ENCODE data around the gene PERM1.

Gene PERM1

DNA sequence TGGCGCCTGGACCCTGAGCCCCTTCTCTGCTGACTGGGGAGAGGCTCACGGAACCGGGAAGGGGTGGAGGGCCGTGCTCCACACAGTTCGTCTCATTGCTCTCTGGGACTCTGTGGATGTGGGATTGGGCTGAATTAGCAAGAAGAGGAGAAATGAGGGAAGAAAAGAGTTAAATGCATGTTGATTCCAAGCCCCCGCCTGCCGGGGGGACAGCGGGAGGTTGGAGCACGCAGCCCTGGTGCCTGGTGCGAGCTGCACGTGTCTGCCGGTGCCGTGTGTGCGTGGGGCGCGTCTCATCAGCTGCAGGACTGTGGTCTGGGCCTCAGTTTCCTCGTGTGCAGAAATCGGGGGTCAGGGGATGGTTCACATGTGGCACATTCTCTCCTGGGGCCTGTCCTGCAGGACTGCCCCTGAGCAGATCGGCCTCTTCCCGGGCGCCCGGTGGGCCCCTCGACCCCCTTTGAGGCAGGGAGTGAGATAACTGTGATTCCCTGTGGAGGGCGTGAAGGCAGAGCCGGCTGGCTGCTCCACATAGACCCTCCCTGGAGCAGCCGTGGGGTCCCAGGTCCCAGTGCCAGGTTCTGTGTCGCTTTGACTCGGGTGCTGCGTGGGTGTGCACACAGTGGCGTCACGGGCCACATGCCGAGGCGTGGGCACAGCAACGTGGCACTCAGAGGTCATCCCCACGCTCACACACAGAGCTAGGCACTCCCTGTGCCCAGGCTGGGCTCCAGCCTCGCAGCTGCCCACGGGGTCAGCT is 46.7 kb downstream of the PERM1 start:
- DNase-seq: peak; percentile 45

DNA sequence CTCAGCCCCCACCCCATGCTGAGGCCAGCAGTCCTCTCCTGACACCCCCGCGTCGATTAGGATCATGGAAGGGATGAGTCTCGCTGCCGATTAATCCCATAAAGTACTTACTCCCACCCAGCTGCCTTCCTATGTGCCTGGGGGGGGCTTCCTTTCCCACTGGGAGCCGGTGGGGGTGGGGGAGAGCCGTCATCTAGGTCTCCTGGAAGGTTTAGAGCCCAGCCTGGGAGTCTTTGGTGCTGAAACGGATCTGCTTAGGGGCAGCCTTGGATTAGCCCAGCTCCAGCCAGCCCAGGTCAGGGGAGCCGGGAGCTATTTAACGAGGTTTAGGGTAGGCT is 48.3 kb downstream of the PERM1 start:
- peak; percentile 49 for DNase-seq

DNA sequence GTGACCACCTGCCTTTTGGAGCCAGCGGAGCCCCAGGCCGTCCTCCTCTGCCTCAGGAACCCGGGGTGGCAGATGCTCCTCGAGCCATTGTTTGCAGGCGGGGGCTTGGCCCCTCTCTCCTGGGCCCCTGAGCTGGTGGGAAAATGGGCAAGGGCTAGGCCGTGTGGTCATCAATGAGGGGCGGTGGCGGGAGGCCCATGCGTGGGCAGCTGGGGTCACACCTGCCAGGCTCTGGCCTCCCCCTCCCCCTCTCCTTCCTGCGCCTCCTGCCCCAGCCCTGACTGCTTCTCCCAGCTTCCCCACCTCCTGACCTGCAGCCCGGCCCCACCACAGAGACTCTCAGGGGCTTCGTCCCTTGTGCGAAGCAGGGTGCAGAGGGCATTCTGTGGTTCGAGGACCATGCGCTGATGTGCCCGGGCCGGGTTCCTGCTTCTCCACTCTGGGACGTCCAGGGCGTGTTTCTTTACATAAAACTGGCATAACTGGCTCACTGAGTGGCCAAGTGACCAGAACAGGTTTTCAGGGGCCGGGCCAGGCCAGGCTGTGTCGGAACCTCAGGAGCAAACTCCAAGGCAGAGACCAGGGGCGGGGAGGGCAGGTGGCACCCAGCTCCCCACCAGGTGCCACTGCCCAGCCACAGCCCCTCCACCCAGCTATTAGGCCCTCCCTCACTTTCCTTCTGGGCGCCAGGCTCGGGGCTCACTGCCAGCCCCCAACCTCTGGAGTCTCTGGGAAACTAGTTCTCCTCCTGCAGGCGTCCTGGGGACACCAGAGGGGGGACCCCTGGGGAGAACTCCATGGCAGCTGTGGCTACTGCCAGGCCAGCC is 48.9 kb downstream of the PERM1 start:
- peak; percentile 39 for DNase-seq

DNA sequence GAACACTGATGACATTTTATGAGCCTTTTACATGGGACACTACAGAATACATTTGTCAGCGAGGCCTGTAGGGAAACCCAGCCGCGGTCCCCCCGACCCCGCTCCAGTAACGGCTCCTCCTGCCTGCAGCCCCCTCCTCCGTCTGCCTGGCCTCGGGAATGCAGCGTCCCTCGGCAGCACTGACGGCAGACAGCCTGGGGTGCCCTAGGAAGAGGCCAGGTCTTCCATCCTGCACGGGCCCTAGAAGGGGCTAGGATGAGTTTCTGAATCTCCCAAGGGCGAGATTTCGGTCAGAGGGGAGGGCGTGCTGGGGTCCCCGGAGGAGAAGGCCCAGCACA is 49.8 kb downstream of the PERM1 start:
- DNase-seq: peak; percentile 27

DNA sequence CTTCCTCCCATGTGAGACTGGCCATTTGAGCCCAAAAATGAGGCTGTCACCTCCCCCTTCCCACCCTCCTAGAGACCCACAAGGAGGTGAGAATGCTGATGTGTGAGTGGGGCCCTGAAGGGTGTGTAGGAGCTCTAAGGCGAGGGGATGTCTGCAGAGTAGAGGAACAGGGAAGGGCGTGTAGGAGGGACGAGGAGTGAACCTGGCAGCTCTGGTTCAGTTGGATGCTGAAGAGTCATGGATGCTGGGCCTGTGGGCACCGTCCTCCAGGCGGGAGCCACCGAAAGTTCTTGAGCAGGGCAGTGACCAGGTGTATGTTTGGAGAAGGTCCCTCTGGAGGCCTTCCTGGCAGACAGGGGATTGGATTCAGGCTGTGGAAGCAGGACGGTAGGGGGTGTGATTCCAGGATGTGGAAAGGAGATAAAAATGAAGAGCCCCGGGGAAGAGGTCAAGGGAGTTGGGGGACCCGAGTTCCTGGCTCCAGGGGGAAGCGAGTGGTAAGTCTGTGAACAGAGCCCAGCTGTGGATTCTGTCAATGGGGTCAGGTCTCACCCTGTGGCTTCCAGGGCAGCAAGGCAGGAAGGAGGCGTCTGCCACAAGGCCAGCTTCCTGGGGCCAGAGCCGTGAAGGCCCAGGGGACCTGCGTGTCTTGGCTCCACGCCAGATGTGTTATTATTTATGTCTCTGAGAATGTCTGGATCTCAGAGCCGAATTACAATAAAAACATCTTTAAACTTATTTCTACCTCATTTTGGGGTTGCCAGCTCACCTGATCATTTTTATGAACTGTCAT is 50.3 kb downstream of the PERM1 start:
- DNase-seq: no peak

DNA sequence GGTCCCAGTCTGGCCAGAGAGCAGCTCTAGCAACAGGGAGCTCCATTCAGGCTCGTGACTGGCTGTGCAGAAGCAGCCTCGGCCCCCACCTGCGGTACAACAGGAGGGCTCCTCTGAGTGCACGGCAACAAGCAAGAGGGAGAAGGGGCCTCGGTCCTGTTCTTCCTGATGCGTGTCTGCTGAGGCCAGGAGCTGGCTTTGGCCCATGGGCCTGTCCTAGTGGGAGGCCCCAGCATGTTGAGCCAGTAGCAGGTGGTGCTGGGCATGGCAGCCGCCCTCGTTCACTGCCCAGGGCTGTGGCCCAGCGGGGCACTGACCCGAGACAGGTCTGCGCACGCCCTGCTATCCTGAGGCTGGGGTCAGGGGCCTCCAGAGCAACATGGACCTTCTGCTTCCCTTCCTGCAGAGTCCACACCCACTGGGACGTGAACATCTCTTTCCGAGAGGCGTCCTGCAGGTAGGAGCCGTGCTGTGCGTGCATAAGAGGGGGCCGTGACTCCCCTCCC is 51.2 kb downstream of the PERM1 start:
- peak; percentile 8 for DNase-seq

DNA sequence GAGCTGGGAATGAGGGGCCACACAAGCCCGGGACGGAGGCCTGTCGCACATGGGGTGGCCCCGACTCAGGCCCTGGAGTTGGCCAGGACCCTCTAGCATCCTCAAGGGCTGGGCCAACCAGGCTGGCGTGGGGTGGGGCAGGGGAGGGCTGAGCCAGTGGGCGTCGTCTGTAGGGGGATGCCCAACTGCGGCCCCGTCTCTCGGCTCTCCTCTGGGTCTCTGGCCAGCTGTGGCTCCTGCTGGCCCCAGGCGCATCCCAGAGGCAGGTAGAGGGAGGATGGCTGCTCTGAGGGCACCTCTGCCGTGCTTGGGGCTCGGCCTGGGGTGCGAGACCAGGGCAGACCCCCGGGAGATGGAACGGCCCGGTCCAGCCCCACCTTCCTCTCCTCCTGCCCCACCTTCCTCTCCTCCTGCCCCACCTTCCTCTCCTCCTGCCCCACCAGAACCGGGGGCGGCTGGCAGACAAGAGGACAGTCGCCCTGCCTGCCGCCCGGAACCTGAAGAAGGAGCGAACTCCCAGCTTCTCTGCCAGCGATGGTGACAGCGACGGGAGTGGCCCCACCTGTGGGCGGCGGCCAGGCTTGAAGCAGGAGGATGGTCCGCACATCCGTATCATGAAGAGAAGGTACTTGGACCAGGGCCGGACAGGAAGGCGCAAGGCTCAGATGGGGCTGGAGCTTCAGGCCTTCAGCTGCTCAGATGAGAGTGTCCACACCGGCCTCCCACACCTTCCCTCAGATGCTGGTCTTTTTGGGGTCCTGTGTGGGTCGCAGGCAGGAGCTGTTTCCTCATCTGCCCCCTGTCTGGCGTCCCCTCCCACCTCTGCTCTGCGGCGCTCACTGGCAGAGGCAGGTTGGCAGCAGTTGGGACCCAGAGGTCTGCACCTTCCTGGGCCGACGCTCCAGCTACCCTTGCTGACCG is 51.9 kb downstream of the PERM1 start:
- no peak for DNase-seq

DNA sequence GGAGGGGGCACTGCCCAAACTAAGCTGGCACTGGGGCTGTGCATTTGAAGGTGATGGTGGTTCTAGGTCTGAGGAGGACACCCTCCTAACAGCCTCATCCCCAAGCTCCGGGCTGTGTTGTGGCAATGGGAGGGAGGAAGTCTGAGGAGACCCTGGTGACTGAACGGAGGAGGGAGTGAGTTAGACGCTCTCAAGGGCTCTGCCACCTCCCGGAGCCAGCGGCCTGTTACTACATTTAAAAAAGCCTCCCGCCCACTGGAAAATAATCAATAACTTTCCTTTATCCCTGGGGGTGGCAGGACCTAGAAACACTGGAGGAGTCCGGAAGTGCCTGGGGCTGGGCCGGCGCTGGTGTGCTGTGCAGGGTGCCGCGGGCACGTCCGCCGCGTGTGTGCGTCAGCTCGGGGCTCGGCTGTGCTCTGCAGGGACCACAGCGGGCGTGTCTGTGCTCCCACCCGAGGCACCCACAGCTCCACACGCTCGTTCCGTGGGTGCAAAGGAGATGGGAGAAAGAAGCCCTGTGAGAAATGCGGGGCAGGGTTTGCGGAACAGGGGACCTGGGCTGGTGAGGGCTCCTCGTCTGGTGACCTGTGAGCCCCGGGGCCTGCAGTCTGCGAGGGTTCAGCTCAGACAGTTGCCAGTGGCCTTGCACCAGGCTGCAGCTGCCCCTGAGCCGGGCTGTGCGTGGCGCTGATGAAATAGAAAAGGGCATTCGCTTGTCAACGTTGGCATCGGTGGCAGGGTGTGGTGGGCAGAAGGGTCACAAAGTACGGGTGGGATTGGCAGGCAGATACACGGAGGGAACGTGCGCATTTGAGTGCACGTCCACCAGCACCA is 52.9 kb downstream of the PERM1 start:
- peak; percentile 11 for DNase-seq

DNA sequence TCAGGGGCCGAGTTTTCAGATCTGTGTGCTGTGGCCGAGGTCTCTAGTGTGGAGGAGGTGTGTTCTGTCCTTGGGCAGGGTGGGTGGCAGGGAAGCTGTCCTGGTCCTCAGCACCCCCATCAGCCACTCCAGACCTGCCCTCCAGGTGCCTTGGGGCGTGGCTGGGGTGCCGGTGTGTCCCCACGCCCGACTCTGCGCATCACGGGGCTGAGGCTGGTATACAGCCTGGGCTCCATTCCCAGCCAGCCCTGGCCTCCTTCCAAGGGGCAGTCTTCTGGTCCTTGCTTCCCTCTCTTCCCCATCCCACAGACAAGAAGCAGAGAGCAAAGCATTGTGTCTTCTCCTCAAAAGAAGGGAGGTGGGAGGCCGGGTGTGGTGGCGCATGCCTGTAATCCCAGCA is 54.1 kb downstream of the PERM1 start:
- no peak for DNase-seq

DNA sequence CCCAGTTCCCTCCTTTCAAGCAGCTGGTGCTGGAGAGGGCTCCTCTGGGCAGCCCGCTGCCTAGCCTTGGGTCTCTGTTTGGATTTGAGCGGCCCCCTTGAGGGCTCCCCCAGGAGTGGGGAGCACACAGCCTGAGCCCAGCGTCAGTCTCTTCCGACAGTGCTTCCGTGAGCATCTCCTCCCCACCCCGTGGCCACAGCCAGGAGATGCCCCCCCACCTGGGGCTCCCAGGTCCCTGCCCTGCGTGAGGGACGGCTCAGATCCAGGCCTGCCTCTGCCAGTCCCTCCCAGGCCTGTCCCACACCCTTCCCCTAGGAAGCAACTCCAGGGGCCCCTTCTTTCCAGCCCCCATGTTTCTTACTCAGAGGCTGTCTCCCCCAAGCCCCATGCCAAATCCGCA is 54.7 kb downstream of the PERM1 start:
- no peak for DNase-seq

DNA sequence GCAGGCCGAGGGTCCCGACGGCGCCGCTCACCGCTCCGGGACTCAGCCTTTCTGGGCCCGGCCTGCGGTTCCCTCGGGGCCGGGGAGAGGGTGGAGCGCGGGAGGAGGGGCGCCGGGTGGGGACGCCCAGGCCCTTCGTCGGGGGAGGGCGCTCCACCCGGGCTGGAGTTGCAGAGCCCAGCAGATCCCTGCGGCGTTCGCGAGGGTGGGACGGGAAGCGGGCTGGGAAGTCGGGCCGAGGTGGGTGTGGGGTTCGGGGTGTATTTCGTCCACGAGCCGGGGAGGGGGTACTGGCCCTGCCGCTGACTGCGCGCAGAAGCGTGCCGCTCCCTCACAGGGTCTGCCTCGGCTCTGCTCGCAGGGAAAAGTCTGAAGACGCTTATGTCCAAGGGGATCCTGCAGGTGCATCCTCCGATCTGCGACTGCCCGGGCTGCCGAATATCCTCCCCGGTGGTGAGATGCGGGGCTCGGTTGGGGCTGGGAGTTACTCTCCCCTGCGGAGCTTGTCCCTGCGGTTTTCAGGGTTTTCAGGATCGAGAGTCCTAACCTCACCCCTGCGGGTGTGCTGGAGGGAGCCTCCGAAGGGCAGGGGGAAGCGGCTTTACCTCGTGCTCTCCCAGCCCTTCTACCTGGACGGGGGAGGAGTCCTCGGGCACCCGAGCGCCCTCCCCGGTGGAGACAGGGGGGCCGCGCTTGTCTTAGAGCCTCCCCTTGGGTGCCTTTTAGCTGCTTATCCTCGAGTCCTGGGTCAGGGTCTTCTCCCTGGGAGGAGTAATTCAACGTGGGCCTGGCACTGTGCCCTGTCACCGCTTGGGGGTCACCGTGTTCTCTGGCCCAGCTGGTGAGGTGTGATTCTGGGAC is 56.1 kb downstream of the PERM1 start:
- peak; percentile 62 for DNase-seq

Measured in right kidney (tissue), 1 donor.